HG02840 (cell line): Measurements from ENCODE around the gene FCHSD2.
"Not testable (repeated sequence)": the region's sequence is repeated elsewhere in the genome, so short reads cannot be mapped to it uniquely, and the experiment has no call there.

ENCODE experiments used
- ATAC-seq: cut with Tn5 transposase; IDR thresholded peaks from one replicate; pipeline ENCODE4 v1.9.1; 2021; ENCODE audit warnings: mild to moderate bottlenecking, moderate library complexity, moderate number of reproducible peaks; ENCODE audit not compliant: unreplicated experiment, low FRiP score

FCHSD2 gene

GRCh38 chr11:73152861-73153483, 10.9 kb upstream of the FCHSD2 start:
- peak; percentile 60 for ATAC-seq

- no peak for ATAC-seq
These were observed 10.2 kb upstream of the FCHSD2 start for GRCh38 chr11:73152086-73152853.

GRCh38 chr11:73151416-73151815, 9.3 kb upstream of the FCHSD2 start:
- ATAC-seq: no peak

GRCh38 chr11:73149105-73149504, 7.0 kb upstream of the FCHSD2 start:
- ATAC-seq: no peak

- ATAC-seq: no peak
These were observed 5.9 kb upstream of the FCHSD2 start for GRCh38 chr11:73147771-73148681.

GRCh38 chr11:73145986-73146575, 4.0 kb upstream of the FCHSD2 start:
- ATAC-seq: no peak

- peak; percentile 3 for ATAC-seq
These were observed 1.2 kb upstream of the FCHSD2 start for GRCh38 chr11:73143126-73143838.

- ATAC-seq: peak; percentile 27
These were observed 600 bp downstream of the FCHSD2 start for GRCh38 chr11:73141309-73142127.

- no peak for ATAC-seq
These were observed 1.1 kb downstream of the FCHSD2 start for GRCh38 chr11:73141031-73141308.

- no peak for ATAC-seq
These were observed 1.7 kb downstream of the FCHSD2 start for GRCh38 chr11:73140213-73141030.

- ATAC-seq: no peak
These were observed 2.5 kb downstream of the FCHSD2 start for GRCh38 chr11:73139476-73140198.

GRCh38 chr11:73137944-73138274, 4.2 kb downstream of the FCHSD2 start:
- no peak for ATAC-seq

GRCh38 chr11:73137262-73137943, 4.7 kb downstream of the FCHSD2 start:
- no peak for ATAC-seq

GRCh38 chr11:73136722-73137121, 5.4 kb downstream of the FCHSD2 start:
- ATAC-seq: not testable (repeated sequence)

- no peak for ATAC-seq
These were observed 6.5 kb downstream of the FCHSD2 start for GRCh38 chr11:73135346-73136284.

GRCh38 chr11:73132349-73132748, 9.8 kb downstream of the FCHSD2 start:
- not testable (repeated sequence) for ATAC-seq
